ELF-1 (cell line): ENCODE measurements around the gene LYL1.
A peak's percentile ranks its signal among the peaks of the same experiment; 100 is the strongest.

Source experiments
- DNase-seq: peaks from one replicate; pipeline ENCODE4 v3.0.0-alpha.2; 2016; ENCODE audit warnings: low read depth, low spot score

LYL1 gene

GRCh38 chr19:13074378-13074777 is 28.3 kb downstream of the LYL1 start:
- no peak for DNase-seq

- DNase-seq, result peak; percentile 46
Observed at GRCh38 chr19:13073263-13073662, 29.4 kb downstream of the LYL1 start.

GRCh38 chr19:13072188-13072908 is 30.3 kb downstream of the LYL1 start:
- DNase-seq, result no peak

GRCh38 chr19:13071444-13072187 is 31.0 kb downstream of the LYL1 start:
- DNase-seq, result no peak

- DNase-seq, result no peak
Observed at GRCh38 chr19:13070425-13071140, 32.1 kb downstream of the LYL1 start.

GRCh38 chr19:13069415-13070359 is 33.0 kb downstream of the LYL1 start:
- no peak for DNase-seq

- no peak for DNase-seq
Observed at GRCh38 chr19:13068085-13068846, 34.4 kb downstream of the LYL1 start.

GRCh38 chr19:13066933-13067807 is 35.5 kb downstream of the LYL1 start:
- no peak for DNase-seq

- DNase-seq, result no peak
Observed at GRCh38 chr19:13066226-13066625, 36.4 kb downstream of the LYL1 start.

- DNase-seq, result no peak
Observed at GRCh38 chr19:13064092-13064489, 38.6 kb downstream of the LYL1 start.

GRCh38 chr19:13063461-13064091 is 39.1 kb downstream of the LYL1 start:
- DNase-seq, result no peak

- no peak for DNase-seq
Observed at GRCh38 chr19:13062317-13062716, 40.3 kb downstream of the LYL1 start.

GRCh38 chr19:13060964-13061927 is 41.4 kb downstream of the LYL1 start:
- peak; percentile 92 for DNase-seq

GRCh38 chr19:13060233-13060963 is 42.3 kb downstream of the LYL1 start:
- DNase-seq, result peak; percentile 57

GRCh38 chr19:13058951-13059660 is 43.6 kb downstream of the LYL1 start:
- DNase-seq, result peak; percentile 34

- no peak for DNase-seq
Observed at GRCh38 chr19:13057744-13058143, 44.9 kb downstream of the LYL1 start.

GRCh38 chr19:13057147-13057572 is 45.5 kb downstream of the LYL1 start:
- DNase-seq, result peak; percentile 25
